Activated naive CD8-positive, alpha-beta T cell (primary cell): ENCODE measurements around the gene UBE2F.
"Not testable (repeated sequence)": the region's sequence is repeated elsewhere in the genome, so short reads cannot be mapped to it uniquely, and the experiment has no call there.

Experiments used
- H3K27ac Mint-ChIP-seq: one replicate; pipeline ENCODE4 v1.8.0; 2021; ENCODE audit warnings: mixed read lengths
- H3K27me3 Mint-ChIP-seq: one replicate; pipeline ENCODE4 v1.8.0; 2021; ENCODE audit warnings: mixed read lengths
- H3K36me3 Mint-ChIP-seq: one replicate; pipeline ENCODE4 v1.8.0; 2021; ENCODE audit warnings: mixed read lengths
- H3K4me1 Mint-ChIP-seq: one replicate; pipeline ENCODE4 v1.8.0; 2021; ENCODE audit warnings: low read depth, mixed read lengths
- H3K4me3 Mint-ChIP-seq: one replicate; pipeline ENCODE4 v1.8.0; 2021; ENCODE audit warnings: mild to moderate bottlenecking, mixed read lengths
- H3K9me3 Mint-ChIP-seq: one replicate; pipeline ENCODE4 v1.8.0; 2021; ENCODE audit warnings: low read depth, mixed read lengths

UBE2F gene

DNA sequence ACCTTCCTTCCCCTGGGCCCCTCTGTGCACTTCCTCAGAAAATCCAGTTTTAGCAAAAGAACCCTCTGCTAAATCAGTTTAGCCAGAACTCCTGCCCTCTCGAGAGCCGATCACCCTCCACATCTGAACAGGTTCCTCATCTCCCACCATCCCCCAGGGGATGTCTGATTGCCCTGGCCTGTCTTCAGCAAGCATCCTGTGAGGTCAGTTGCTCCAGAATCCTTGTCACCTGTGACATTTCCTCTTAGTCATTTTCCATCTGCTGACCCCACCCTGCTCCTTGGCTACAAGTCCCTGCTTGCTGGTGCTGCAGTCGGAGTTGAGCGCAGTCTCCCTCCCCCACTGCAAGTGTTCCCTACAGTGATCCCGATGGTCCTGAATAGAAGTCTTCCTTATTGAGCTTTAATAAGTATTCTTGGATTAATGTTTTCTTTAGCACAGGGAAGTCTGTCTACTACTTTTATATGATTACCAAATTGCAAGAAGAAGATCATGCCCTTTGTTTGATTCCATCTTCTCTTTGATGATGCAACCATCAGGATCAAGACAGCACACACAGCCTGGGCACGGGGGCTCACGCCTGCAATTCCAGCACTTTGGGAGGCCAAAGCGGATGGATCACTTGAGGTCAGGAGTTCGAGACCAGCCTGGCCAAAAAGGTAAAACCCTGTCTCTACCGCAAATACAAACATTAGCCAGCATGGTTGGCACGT, 30.9 kb upstream of the UBE2F start:
- Mint-ChIP-seq H3K36me3 (no peaks in the 10 kb centered on the region), H3K9me3 (no peaks in the 10 kb centered on the region), H3K4me1 (peaks cover 19% of the 10 kb centered on the region), H3K27ac (no peak overlapping the region), H3K27me3 (peaks cover 1% of the 10 kb centered on the region), H3K4me3 (no peak overlapping the region)

DNA sequence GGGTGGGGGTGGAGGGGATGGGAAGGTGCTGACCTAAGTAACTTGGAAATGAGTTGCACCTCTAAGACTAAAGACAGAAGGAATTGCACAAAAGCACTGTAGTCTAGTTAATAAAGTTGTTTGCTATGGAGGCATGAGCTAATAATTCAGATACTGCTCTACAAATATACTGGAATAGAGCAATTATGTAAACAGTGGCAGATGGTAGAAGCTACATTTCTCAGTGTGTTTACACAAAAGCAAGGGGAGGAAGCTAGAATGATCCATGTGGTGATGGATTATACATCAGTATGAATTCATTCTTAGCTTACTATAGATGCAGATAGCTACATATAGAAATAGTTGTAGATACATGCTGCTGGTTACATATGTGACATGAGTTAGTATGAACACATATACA, 27.6 kb upstream of the UBE2F start:
- H3K4me1 Mint-ChIP-seq = peaks cover 35% of the 10 kb centered on the region
- no peaks in the 10 kb centered on the region for H3K9me3 Mint-ChIP-seq
- H3K36me3 Mint-ChIP-seq = no peaks in the 10 kb centered on the region
- no peaks in the 10 kb centered on the region for H3K27me3 Mint-ChIP-seq
- H3K4me3 Mint-ChIP-seq = no peak overlapping the region
- H3K27ac Mint-ChIP-seq = no peak overlapping the region

DNA sequence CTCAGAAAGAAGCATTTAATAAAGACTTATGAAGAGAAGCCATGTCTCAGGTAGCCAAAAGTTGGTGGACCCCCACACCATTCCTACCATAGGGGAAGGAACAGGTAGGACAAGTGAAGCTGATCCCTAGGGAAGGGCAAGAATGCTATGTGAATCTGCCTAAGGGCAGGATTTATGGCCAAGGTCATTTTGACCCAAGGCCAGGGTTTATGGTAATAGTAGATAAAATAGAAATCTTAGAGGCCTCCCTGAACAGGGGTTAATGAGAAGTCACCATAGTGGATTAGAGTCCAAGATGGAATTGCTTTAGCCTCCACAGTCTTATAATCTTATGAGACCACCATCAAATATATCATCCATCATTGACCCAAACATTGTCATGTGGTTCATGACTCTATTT, 26.0 kb upstream of the UBE2F start:
- H3K4me3 Mint-ChIP-seq = no peak overlapping the region
- H3K27me3 Mint-ChIP-seq = no peaks in the 10 kb centered on the region
- H3K4me1 Mint-ChIP-seq = peaks cover 38% of the 10 kb centered on the region
- no peak overlapping the region for H3K27ac Mint-ChIP-seq
- H3K9me3 Mint-ChIP-seq = no peaks in the 10 kb centered on the region
- peaks cover 2% of the 10 kb centered on the region for H3K36me3 Mint-ChIP-seq

DNA sequence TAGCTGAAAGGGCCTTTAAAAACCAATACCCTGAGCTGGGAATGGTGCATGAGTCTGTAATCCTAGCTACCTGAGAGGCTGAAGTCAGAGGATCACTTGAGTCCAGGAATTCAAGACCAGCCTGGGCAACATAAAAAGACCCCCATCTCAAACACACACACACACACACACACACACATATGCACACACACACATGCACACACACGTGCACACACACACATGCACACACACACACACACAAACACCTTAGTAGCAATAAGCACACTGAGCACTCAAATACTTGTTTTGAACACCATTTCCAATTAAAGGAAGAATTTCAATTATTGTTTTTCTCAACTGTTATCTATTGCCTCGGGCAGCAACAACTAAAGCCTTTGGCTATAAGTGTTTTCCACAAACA, 25.6 kb upstream of the UBE2F start:
- H3K4me1 Mint-ChIP-seq = peaks cover 42% of the 10 kb centered on the region
- peak overlapping the region; percentile 64 for H3K4me3 Mint-ChIP-seq
- no peaks in the 10 kb centered on the region for H3K9me3 Mint-ChIP-seq
- no peaks in the 10 kb centered on the region for H3K27me3 Mint-ChIP-seq
- peaks cover 2% of the 10 kb centered on the region for H3K36me3 Mint-ChIP-seq
- H3K27ac Mint-ChIP-seq = peak overlapping the region; percentile 86

DNA sequence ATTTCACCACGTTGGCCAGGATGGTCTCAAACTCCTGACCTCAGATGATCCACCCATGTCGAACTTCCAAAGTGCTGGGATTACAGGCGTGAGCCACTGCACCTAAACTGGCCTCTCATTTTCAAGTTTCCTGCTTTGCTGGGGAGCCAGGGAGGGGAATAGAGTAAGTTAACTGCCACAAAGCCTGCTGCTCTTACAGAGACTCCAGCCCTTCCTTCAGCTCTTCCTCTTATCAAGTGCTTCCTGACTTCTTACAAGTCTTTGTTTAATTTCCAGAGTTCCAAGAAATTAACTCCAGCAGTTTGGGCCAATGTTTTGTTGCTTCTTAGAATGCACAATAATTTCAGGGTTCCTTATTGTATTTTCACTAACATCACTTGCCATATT, 24.3 kb upstream of the UBE2F start:
- peaks cover 44% of the 10 kb centered on the region for H3K4me1 Mint-ChIP-seq
- no peaks in the 10 kb centered on the region for H3K27me3 Mint-ChIP-seq
- peaks cover 5% of the 10 kb centered on the region for H3K36me3 Mint-ChIP-seq
- peak overlapping the region; percentile 64 for H3K4me3 Mint-ChIP-seq
- H3K9me3 Mint-ChIP-seq = no peaks in the 10 kb centered on the region
- peak overlapping the region; percentile 86 for H3K27ac Mint-ChIP-seq

DNA sequence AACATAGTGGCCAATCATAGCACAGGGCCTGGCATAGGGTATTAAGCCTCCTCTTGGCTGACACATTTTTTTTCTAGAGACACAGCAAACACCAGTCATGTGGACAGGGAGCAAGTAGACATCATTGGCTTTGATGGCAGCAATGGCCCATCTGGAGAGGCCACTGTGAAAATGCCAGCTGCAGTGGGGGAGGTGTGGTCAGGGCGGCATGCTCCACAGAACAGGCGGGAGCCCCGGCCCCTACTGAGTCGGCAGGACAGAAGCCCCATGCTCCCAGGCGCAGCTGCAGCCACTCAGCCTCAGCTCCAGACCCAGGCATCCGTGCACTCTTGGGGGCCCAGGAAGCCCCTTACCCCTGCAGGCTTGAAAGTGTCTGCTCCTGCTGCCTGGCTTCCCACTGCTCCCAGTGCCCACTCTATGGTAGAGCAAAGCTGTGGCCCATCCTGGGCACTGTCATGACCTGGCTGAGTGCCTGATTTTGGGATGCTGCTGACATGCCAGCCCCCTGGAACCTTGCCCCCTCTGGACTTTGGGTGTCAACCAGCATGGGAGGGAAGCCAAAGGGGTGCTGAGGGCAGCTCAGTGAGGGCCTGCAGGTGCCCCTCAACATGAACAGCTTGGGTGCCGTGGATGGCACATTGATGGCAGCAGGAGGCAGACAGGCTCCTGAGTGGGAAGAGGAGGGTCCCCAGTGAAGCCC, 23.3 kb upstream of the UBE2F start:
- no peaks in the 10 kb centered on the region for H3K27me3 Mint-ChIP-seq
- H3K4me1 Mint-ChIP-seq = peaks cover 44% of the 10 kb centered on the region
- H3K9me3 Mint-ChIP-seq = no peaks in the 10 kb centered on the region
- H3K27ac Mint-ChIP-seq = no peak overlapping the region
- H3K36me3 Mint-ChIP-seq = peaks cover 5% of the 10 kb centered on the region
- H3K4me3 Mint-ChIP-seq = no peak overlapping the region

DNA sequence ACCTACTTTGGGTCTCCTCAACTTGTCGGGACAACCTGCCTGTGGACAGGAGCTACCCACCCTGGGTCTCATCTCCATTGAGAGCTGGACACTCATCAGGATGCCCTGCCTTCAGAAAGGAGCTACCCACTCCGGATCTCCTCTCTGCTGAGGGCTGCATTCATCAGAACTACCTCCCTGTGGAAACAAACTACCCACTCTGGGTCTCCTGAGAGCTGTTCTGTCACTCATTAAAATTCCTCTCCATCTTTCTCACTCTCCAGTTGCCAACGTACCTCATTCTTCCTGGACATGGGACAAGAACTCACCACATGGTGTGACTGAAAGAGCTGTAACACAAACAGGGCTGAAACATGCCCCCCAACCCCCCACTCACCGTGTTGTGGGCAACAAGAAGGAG, 22.5 kb upstream of the UBE2F start:
- H3K36me3 Mint-ChIP-seq = peaks cover 5% of the 10 kb centered on the region
- H3K9me3 Mint-ChIP-seq = no peaks in the 10 kb centered on the region
- H3K27me3 Mint-ChIP-seq = no peaks in the 10 kb centered on the region
- no peak overlapping the region for H3K4me3 Mint-ChIP-seq
- peaks cover 44% of the 10 kb centered on the region for H3K4me1 Mint-ChIP-seq
- H3K27ac Mint-ChIP-seq = no peak overlapping the region

DNA sequence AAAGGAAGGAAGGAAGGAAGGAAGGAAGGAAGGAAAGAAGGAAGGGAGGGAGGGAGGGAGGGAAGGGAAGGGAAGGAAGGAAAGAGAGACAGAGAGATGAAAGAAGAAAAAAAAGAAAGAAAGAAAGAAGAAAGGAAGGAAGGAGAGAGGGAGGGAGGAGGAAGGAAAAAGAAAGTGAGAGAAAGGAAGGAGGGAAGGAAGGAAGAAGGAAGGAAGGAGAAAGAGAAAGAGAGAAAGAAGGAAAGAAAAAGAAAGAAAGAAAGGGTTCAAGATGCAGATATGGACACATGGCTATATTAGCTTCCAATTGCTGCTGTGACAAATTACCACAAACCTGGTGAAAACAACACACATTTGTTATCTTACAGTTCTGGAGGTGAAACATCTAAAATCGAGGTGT, 20.4 kb upstream of the UBE2F start:
- Mint-ChIP-seq H3K27me3 (no peaks in the 10 kb centered on the region), H3K27ac (no peak overlapping the region), H3K36me3 (peaks cover 5% of the 10 kb centered on the region), H3K4me1 (peaks cover 28% of the 10 kb centered on the region), H3K9me3 (no peaks in the 10 kb centered on the region), H3K4me3 (no peak overlapping the region)

DNA sequence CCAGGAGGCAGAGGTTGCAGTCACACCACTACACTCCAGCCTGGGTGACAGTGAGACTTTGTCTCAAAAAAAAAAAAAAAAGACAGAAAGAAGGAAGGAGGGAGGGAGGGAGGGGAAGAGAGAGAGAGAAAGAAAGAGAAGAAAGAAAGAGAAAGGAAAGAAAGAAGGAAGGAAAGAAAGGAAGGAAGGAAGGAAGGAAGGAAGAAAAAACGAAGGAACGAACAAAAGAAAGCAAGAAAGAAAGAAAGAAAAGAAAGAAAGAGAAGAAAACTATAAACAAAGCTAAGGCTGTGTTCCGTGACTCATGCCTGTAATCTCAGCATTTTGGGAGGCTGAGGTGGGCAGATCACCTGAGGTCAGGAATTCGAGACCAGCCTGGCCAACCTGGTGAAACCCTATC, 15.5 kb upstream of the UBE2F start:
- not testable (repeated sequence) for H3K27me3 Mint-ChIP-seq, H3K9me3 Mint-ChIP-seq, H3K27ac Mint-ChIP-seq, H3K4me1 Mint-ChIP-seq, H3K36me3 Mint-ChIP-seq, H3K4me3 Mint-ChIP-seq

DNA sequence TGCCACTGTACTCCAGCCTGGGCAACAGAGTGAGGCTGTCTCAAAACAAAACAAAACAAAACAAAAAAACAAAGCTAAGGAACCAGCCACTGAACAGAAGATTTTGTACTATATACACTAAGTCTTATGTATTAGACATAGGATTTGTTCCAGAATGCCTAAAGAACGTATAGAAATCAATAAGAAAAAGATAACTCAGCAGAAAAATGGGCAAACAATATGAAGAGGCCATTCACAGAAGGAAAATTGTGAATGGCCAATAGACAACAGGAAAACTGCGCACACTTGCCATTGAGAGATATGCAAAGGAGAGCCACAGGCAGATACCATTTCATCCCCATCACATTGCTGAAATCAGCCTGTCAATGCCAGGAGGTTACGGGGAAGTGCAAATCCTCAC, 14.9 kb upstream of the UBE2F start:
- H3K4me1 Mint-ChIP-seq = peaks cover 6% of the 10 kb centered on the region
- peaks cover 2% of the 10 kb centered on the region for H3K36me3 Mint-ChIP-seq
- H3K27me3 Mint-ChIP-seq = peaks cover 5% of the 10 kb centered on the region
- no peak overlapping the region for H3K4me3 Mint-ChIP-seq
- no peaks in the 10 kb centered on the region for H3K9me3 Mint-ChIP-seq
- H3K27ac Mint-ChIP-seq = no peak overlapping the region

DNA sequence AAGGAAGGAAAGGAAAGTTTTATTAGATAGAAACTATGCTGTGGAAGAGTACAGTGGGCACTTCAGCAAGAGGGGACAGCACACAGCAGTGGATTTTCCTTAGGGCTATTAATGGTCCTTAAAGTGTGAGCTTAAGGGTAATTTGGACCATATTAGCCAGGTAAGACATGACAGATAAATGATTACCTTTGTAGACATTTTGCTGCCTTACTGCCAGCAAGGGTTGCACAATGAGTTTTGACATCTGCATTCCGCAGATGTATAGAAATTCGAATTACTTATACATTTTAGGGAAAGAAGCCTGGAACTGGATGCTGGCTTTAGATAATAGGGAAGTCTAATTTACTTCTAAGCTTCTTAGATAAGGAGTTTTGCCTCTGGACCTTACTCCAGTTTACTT, 14.0 kb upstream of the UBE2F start:
- Mint-ChIP-seq H3K27me3 (peaks cover 10% of the 10 kb centered on the region), H3K9me3 (no peaks in the 10 kb centered on the region), H3K36me3 (no peaks in the 10 kb centered on the region), H3K27ac (no peak overlapping the region), H3K4me1 (peaks cover 11% of the 10 kb centered on the region), H3K4me3 (no peak overlapping the region)

DNA sequence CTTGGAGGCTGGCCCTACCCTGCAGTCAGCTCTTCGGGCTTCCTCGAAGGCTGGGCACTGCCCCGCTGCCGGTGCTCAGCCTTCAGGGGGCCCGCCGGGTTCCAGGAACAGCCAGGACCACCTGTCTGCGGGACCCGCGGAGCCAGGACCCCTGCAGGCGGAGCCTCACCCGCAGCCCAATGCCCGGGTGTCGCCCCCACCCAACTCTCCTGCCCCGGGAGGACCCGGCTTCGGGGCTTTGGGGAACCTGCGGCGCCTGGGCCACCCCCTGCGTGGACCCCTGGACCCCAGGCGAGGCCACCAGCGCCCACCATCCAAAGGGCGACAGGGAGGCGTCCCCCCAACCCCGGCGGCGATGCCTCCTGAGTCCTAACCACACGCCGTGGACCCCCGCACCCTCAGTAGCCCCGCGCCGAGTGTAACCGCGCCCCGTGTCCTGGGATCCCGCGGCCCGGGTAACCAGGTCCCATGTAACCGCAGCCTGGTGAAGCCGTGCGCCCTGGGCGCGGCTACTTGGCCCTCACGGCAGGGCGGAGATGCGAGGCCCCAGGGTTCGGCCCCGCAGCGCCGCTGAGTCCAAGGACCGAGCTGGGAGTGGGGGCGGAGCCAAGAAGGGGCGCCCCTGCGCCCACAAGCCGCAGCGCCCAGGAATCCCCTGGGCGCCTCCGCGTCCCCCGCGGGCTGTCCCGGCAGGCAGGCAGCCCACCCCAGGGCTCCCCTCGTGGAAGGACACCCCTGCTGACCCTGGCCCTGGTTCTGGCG, 11.0 kb upstream of the UBE2F start:
- Mint-ChIP-seq H3K27me3 (peaks cover 10% of the 10 kb centered on the region), H3K4me3 (no peak overlapping the region), H3K27ac (no peak overlapping the region), H3K4me1 (peaks cover 11% of the 10 kb centered on the region), H3K9me3 (no peaks in the 10 kb centered on the region), H3K36me3 (no peaks in the 10 kb centered on the region)

DNA sequence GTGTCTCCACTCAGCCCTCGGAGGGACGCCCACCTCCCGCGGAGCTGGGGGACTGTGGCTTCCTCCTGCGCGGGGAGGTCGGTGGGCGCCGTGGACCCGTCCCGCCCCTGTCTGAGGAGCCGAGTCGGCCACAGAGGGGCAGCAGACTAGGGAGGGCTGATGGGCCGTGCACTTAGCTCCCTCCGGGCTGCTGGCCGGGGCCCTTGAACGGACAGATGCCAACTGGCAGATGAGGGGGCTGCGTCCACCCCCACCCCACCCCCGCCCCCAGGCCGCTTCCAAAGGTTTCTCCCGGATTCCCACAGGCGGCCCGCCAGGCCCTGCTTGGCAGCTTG, 10.4 kb upstream of the UBE2F start:
- Mint-ChIP-seq H3K9me3 (no peaks in the 10 kb centered on the region), H3K4me3 (no peak overlapping the region), H3K27ac (no peak overlapping the region), H3K4me1 (peaks cover 11% of the 10 kb centered on the region), H3K27me3 (peaks cover 10% of the 10 kb centered on the region), H3K36me3 (no peaks in the 10 kb centered on the region)

DNA sequence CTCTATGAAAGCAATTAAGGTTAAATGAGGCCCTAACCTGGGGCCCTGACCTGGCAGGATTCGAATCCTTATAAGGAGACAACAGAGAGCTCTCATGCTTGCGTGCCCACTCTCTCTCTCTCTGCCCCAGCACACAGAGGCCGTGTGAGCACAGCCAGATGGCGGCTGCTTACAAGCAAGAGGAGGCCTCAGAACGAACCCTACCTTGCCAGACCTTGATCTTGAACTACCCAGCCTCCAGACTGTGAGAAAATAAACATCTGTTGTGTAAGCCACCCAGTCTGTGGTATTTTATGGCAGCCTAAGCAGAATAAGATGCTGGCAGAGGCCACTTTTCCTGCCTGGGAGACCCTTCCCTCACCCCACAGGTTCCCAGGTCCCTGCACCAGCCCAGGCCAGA, 5.2 kb upstream of the UBE2F start:
- no peak overlapping the region for H3K4me3 Mint-ChIP-seq
- peaks cover 11% of the 10 kb centered on the region for H3K4me1 Mint-ChIP-seq
- H3K9me3 Mint-ChIP-seq = peaks cover 3% of the 10 kb centered on the region
- H3K27ac Mint-ChIP-seq = no peak overlapping the region
- H3K36me3 Mint-ChIP-seq = peaks cover 2% of the 10 kb centered on the region
- H3K27me3 Mint-ChIP-seq = peaks cover 7% of the 10 kb centered on the region

DNA sequence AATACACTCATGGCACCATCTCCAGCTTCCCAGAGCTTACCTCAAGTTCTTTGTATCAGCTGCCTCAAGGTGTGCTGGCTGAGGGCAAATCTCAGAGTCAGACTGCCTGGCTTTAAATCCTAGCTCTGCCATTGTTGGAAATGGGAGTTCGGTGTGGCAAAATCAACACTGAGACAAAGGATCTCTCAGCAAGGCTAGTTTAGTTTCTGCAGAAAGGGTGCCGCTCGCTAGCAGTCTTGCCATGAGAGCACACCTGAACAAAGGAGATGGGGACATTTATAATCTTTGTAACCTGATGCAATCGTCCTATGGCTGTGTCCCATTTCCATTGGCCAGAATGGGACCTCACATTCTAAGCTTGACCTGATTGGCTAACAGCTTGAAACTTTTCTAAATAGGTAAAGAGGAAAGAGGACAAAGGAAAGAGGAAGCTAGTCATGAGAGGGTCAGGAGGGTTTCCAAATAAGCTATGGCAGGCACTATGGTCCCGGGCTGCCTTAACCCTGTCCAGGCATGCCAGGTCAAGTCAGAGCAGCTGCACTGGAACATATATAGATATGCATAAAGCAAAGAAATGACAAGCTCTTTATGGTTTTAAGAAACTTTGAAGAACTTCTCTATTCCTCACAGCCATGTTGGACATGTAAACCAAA, 4.3 kb upstream of the UBE2F start:
- Mint-ChIP-seq H3K27me3 (no peaks in the 10 kb centered on the region), H3K4me1 (peaks cover 3% of the 10 kb centered on the region), H3K9me3 (peaks cover 3% of the 10 kb centered on the region), H3K27ac (no peak overlapping the region), H3K36me3 (peaks cover 2% of the 10 kb centered on the region), H3K4me3 (no peak overlapping the region)
